HepG2 (cell line): ENCODE results near the gene CUL1. TPM values are rescaled to one million over a fixed set of nuclear protein-coding genes. Genes with fewer than 3 reads are reported as not detected.
A peak's percentile ranks its signal among the peaks of the same experiment; 100 is the strongest.

Experiments used
- ATAC-seq: fragments of 200-7000 bp; cut with Tn5 transposase; 3 replicates; pipeline ENCODE4 v1.9.1; 2020; ENCODE audit warnings: mild to moderate bottlenecking, moderate library complexity
- BruUV-seq: library from RNA; stranded (reverse); fragments of 400-500 nt; replicated peaks from 2 replicates; lab custom pipeline; 2021; lab: Mats Ljungman, UMichigan
- CTCF ChIA-PET: fragments of 300-600 bp; formaldehyde crosslinking; extraction: SDS; loops from one replicate; lab custom pipeline; 2021; ENCODE audit warnings: low total read pairs, inconsistent platforms, low intra/inter-chr PET ratio; lab: Yijun Ruan, JAX
- POLR2A ChIA-PET: fragments of 350-600 bp; sonication (Branson Sonifier 250); formaldehyde crosslinking; loops from one replicate; lab custom pipeline; 2020; ENCODE audit warnings: antibody characterized with exemption, inconsistent platforms; lab: Yijun Ruan, JAX
- DNase-seq: peaks from one replicate; pipeline ENCODE4 v3.0.0-alpha.2; 2015; ENCODE audit warnings: low spot score
- FAIRE-seq: peaks from 3 replicates; lab custom pipeline; 2011; peaks lifted over from hg19 to GRCh38; lab: Jason Lieb, UNC
- H2AFZ ChIP-seq: one replicate; pipeline ENCODE4 v1.6.1; 2011; ENCODE audit warnings: low read length, inconsistent platforms
- H3K27ac ChIP-seq: fragments of 300-600 bp; 3 replicates; pipeline ENCODE4 v1.8.0; 2011; ENCODE audit warnings: mixed run types, mild to moderate bottlenecking, mixed read lengths, low read length, inconsistent platforms; ENCODE audit not compliant: insufficient read depth; ENCODE audit errors: extremely low read length
- H3K27me3 ChIP-seq, 2 experiments: fragments of 200-600 bp in 1 of 2; 2 replicates in 1 of 2; 3 replicates in 1 of 2; pipeline versions ENCODE4 v1.6.0 to v1.8.0; 2011; ENCODE audit warnings: low read length in 2 of 2, mild to moderate bottlenecking in 2 of 2, moderate library complexity in 2 of 2, inconsistent platforms in 1 of 2; ENCODE audit not compliant: insufficient read depth in 2 of 2, control insufficient read depth in 1 of 2
- H3K36me3 ChIP-seq, 2 experiments: fragments of 200-600 bp in 1 of 2; replicated peaks in 1 of 2; 2 replicates in 1 of 2; 3 replicates in 1 of 2; pipeline versions ENCODE4 v1.5.1 to v1.8.0; 2011; ENCODE audit warnings: low read length in 2 of 2, inconsistent platforms in 1 of 2; ENCODE audit not compliant: insufficient read depth in 2 of 2, control insufficient read depth in 1 of 2
- H3K4me1 ChIP-seq: 2 replicates; pipeline ENCODE4 v1.5.1; 2012; ENCODE audit warnings: low read length, inconsistent platforms; ENCODE audit not compliant: insufficient read depth
- H3K4me2 ChIP-seq: 2 replicates; pipeline ENCODE4 v1.6.0; 2011; ENCODE audit warnings: low read depth, low read length, inconsistent platforms
- H3K4me3 ChIP-seq, 3 experiments: fragments of 200-600 bp in 1 of 3; sonication (generic), shearing (Covaris generic) in 1 of 3; replicated peaks in 1 of 3; 2 replicates each; pipeline ENCODE4 v1.5.1; 2011 to 2016; ENCODE audit warnings: low read length in 3 of 3, inconsistent platforms in 2 of 3, low read depth in 2 of 3, mild to moderate bottlenecking in 2 of 3, control low read depth in 1 of 3, mixed read lengths in 1 of 3; ENCODE audit not compliant: insufficient read depth in 1 of 3
- H3K79me2 ChIP-seq: one replicate; pipeline ENCODE4 v1.6.1; 2011; ENCODE audit warnings: low read length, inconsistent platforms; ENCODE audit not compliant: insufficient read depth
- H3K9ac ChIP-seq: 2 replicates; pipeline ENCODE4 v1.6.0; 2011; ENCODE audit warnings: mild to moderate bottlenecking, low read depth, low read length, inconsistent platforms; ENCODE audit not compliant: insufficient read depth
- H3K9me3 ChIP-seq: 2 replicates; pipeline ENCODE4 v1.5.1; 2012; ENCODE audit warnings: mild to moderate bottlenecking, low read length
- H4K20me1 ChIP-seq: 2 replicates; pipeline ENCODE4 v1.6.0; 2011; ENCODE audit warnings: inconsistent platforms, mild to moderate bottlenecking, low read length, moderate library complexity; ENCODE audit not compliant: insufficient read depth
- CREBL2 ChIP-seq: sonication (generic); formaldehyde crosslinking; IDR thresholded peaks from 2 replicates; pipeline ENCODE4 v1.8.1; 2023; ENCODE audit warnings: missing genetic modification reagents, mild to moderate bottlenecking, borderline replicate concordance
- EHMT2 ChIP-seq: fragments of 200-600 bp; sonication (generic); IDR thresholded peaks from 2 replicates; pipeline ENCODE4 v1.7.0; 2017; ENCODE audit warnings: antibody characterized with exemption, low read depth, low read length, borderline replicate concordance
- KLF13 ChIP-seq: sonication (generic); formaldehyde crosslinking; IDR thresholded peaks from 2 replicates; pipeline ENCODE4 v1.4.0; 2020; ENCODE audit warnings: mild to moderate bottlenecking, missing genetic modification reagents
- MAFF ChIP-seq: IDR thresholded peaks from 2 replicates; pipeline ENCODE4 v1.6.1; 2011; ENCODE audit warnings: low read depth, low read length, improper control_type of control experiment
- MAFK ChIP-seq, 2 experiments: IDR thresholded peaks in 1 of 2; conservative IDR thresholded peaks in 1 of 2; 2 replicates each; pipeline ENCODE4 v1.6.1; 2011; ENCODE audit warnings: improper control_type of control experiment in 2 of 2, low read length in 2 of 2
- NFKBIZ ChIP-seq: IDR thresholded peaks from 2 replicates; pipeline ENCODE4 v1.6.1; 2018; ENCODE audit warnings: missing genetic modification reagents, missing compliant biosample characterization
- TARDBP ChIP-seq: sonication (generic); formaldehyde crosslinking; IDR thresholded peaks from 2 replicates; pipeline ENCODE4 v1.8.0; 2022; ENCODE audit warnings: mild to moderate bottlenecking, missing genetic modification reagents
- ZHX1 ChIP-seq: sonication (generic); formaldehyde crosslinking; IDR thresholded peaks from 2 replicates; pipeline ENCODE4 v1.8.1; 2022; ENCODE audit warnings: low read depth, mild to moderate bottlenecking, missing genetic modification reagents
- ZNF205 ChIP-seq: IDR thresholded peaks from 2 replicates; pipeline ENCODE4 v1.6.1; 2018; ENCODE audit warnings: missing biosample characterization, missing genetic modification reagents
- ZNF724P ChIP-seq: sonication (generic); formaldehyde crosslinking; IDR thresholded peaks from 2 replicates; pipeline ENCODE4 v1.8.0; 2022; ENCODE audit warnings: missing genetic modification reagents, borderline replicate concordance
- WGBS: methylation state at CpG from one replicate; pipeline ENCODE4 v1.1.6; 2017; ENCODE audit warnings: low lambda C conversion rate; 5-methylcytosine and 5-hydroxymethylcytosine counted together
- in situ Hi-C: cut with HindIII; loops from 2 replicates; pipeline ENCODE4 v1.10.0; 2017; ENCODE audit warnings: low pct_unique_long_range_greater_than_20kb; ENCODE audit not compliant: extremely low pct_ligation_motif_present
- intact Hi-C: fragments of 100-400 bp; cut with micrococcal nuclease; formaldehyde crosslinking; loops from one replicate; pipeline ENCODE4 v1.10.0; 2022; ENCODE audit not compliant: unreplicated experiment
- polyA plus RNA-seq, 8 experiments: library from polyadenylated mRNA; depleted of rRNA in 3 of 8; stranded (reverse) in 7 of 8; unstranded in 1 of 8; fragments of >200 nt; fragmentation: Illumina TruSeq in 4 of 8; extraction: Trizol in 4 of 8; gene quantifications; 2 replicates each; pipeline versions ENCODE4 v1.2.1 to v1.2.3, GENCODE V29; 2011 to 2016; ENCODE audit warnings: low read depth in 4 of 8, missing spikeins in 1 of 8, mixed read lengths in 1 of 8; ENCODE audit not compliant: insufficient read depth in 1 of 8
- total RNA-seq, 5 experiments: library from RNA; depleted of rRNA; stranded (reverse); fragments of >200 nt; fragmentation: Illumina TruSeq; extraction: Trizol; gene quantifications; 2 replicates each; pipeline ENCODE4 v1.2.3, GENCODE V29; 2016; ENCODE audit warnings: low read depth in 1 of 5

CUL1 gene
- total and polyA plus RNA-seq, 2 of the 13 experiments (the other 11 are each of a cell fraction or from before 2014, with no cell fraction given): 30.1 to 45.9 TPM

GRCh38 chr7:148830897-148831692, 132.4 kb downstream of the CUL1 start:
- no peak for DNase-seq
- in situ Hi-C loops: no loop called here
- ATAC-seq: no peak
- no peak for TF ChIP-seq EHMT2
- no peak for TF ChIP-seq CREBL2 (CRISPR knock-in tag)
- TF ChIP-seq NFKBIZ (CRISPR knock-in tag): no peak
- TF ChIP-seq ZNF205: no peak
- peak; percentile 94 to 97 for TF ChIP-seq MAFK (conservative IDR thresholded peaks at IDR 0.05 in 1 of 2, IDR thresholded peaks at IDR 0.05 in 1 of 2; ENCODE audit: low read length in 2 of 2)
- TF ChIP-seq TARDBP (CRISPR knock-in tag): no peak
- no peak for TF ChIP-seq ZNF724P (CRISPR knock-in tag)
- no peak for TF ChIP-seq ZHX1 (CRISPR knock-in tag)
- TF ChIP-seq MAFF: peak; percentile 95
- no peak for TF ChIP-seq KLF13 (CRISPR knock-in tag)
- FAIRE-seq: no peak
- Histone ChIP-seq H3K4me3 (no peak overlapping the region), H3K4me2 (no peak overlapping the region), H3K9me3 (no peaks in the 10 kb centered on the region), H3K27ac (no peak overlapping the region), H3K36me3 (peaks cover 3 to 43% of the 10 kb centered on the region in 2 experiments; a peak in 3 of 5 replicates), H3K4me1 (no peaks in the 10 kb centered on the region), H3K27me3 (no peaks in the 10 kb centered on the region), H4K20me1 (no peaks in the 10 kb centered on the region), H3K9ac (no peak overlapping the region), H2AFZ (no peak overlapping the region), H3K79me2 (peaks cover 17% of the 10 kb centered on the region)
- intact Hi-C loops: no loop called here
- CTCF ChIA-PET: no interaction called here
- no TSS peak for BruUV-seq
- WGBS: over 99% methylated on average over 5 of the region's 5 CpGs
- POLR2A ChIA-PET: no interaction called here
